Ovary (tissue), 3 donors: ENCODE results near the gene ZFP1.

Experiments used
- EP300 ChIP-seq: sonication (generic); formaldehyde crosslinking; IDR thresholded peaks from one replicate; pipeline ENCODE4 v1.6.1; 2017; ENCODE audit warnings: antibody characterized with exemption
- POLR2A ChIP-seq: fragments of 450-650 bp; IDR thresholded peaks from one replicate; pipeline ENCODE4 v1.6.1; 2017; ENCODE audit warnings: antibody characterized with exemption, mild to moderate bottlenecking, moderate library complexity
- TF ChIP-seq, protein P1 (sequence below), 3 donors: fragments of 450-650 bp in 2 of 3; fragments of 200-600 bp in 1 of 3; IDR thresholded peaks; one replicate each; pipeline versions ENCODE4 v1.5.1 to v1.8.0; 2016 to 2022; ENCODE audit warnings: antibody characterized with exemption in 3 of 3, mild to moderate bottlenecking in 1 of 3
- donor health status: DM: no; HTN: no; CAD: no.

DNA sequence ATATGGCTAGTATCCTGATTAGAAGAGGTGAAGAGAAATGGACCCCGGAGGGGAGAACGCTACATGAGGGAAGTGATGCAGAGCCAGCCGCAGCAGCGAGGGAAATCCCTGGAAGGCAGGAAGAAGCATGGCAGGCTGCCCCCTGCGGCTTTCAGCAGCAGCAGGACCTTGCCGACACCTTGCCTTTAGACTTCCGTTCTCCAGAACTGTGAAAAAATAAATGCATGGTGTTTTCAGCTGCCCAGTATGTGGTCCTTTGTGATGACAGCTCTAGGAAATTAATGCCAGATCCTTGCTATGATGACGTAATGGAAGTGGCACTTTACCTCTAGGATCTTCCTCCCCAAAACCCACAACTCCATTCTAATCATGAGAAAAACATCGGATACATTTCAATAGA lies 9.7 kb upstream of the ZFP1 start:
- TF ChIP-seq EP300 (no peak), POLR2A (no peak)
- TF ChIP-seq, protein P1, sequence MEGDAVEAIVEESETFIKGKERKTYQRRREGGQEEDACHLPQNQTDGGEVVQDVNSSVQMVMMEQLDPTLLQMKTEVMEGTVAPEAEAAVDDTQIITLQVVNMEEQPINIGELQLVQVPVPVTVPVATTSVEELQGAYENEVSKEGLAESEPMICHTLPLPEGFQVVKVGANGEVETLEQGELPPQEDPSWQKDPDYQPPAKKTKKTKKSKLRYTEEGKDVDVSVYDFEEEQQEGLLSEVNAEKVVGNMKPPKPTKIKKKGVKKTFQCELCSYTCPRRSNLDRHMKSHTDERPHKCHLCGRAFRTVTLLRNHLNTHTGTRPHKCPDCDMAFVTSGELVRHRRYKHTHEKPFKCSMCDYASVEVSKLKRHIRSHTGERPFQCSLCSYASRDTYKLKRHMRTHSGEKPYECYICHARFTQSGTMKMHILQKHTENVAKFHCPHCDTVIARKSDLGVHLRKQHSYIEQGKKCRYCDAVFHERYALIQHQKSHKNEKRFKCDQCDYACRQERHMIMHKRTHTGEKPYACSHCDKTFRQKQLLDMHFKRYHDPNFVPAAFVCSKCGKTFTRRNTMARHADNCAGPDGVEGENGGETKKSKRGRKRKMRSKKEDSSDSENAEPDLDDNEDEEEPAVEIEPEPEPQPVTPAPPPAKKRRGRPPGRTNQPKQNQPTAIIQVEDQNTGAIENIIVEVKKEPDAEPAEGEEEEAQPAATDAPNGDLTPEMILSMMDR (IDR thresholded peaks at IDR 0.05) = no peak
